Astrocyte of the spinal cord (primary cell): Measurements from ENCODE around the gene VWA8.

Source experiments
- DNase-seq: peaks from one replicate; pipeline ENCODE4 v3.0.0; 2011; ENCODE audit warnings: low read depth, low spot score
- H3K4me3 ChIP-seq: 2 replicates; pipeline ENCODE4 v1.5.1; 2011; ENCODE audit warnings: low read depth, mild to moderate bottlenecking, low read length, moderate library complexity
- CTCF ChIP-seq: IDR thresholded peaks from 2 replicates; pipeline ENCODE4 v1.5.1; 2012; ENCODE audit warnings: low read depth, mild to moderate bottlenecking, low read length, inconsistent platforms
- in situ Hi-C: cut with HindIII; loops from 2 replicates; pipeline ENCODE4 v1.10.0; 2017; ENCODE audit warnings: low sequenced_read_pairs

The VWA8 gene

GRCh38 chr13:41919741-41920487, 41.0 kb downstream of the VWA8 start:
- no peak for DNase-seq
- no peak for TF ChIP-seq CTCF
- in situ Hi-C loops, result no loop called here
- no peak overlapping the region for H3K4me3 ChIP-seq

GRCh38 chr13:41919031-41919740, 41.7 kb downstream of the VWA8 start:
- DNase-seq, result no peak
- in situ Hi-C loops, result no loop called here
- no peak for TF ChIP-seq CTCF
- H3K4me3 ChIP-seq, result no peak overlapping the region

- peak; percentile 84 for DNase-seq
- in situ Hi-C loops, result no loop called here
- H3K4me3 ChIP-seq, result no peak overlapping the region
- TF ChIP-seq CTCF, result no peak
These were observed 43.3 kb downstream of the VWA8 start for GRCh38 chr13:41917641-41918040.

GRCh38 chr13:41916173-41916954, 44.5 kb downstream of the VWA8 start:
- in situ Hi-C loops, result no loop called here
- H3K4me3 ChIP-seq, result no peak overlapping the region
- TF ChIP-seq CTCF, result no peak
- peak; percentile 93 for DNase-seq

GRCh38 chr13:41915081-41915480, 45.8 kb downstream of the VWA8 start:
- no peak for DNase-seq
- H3K4me3 ChIP-seq, result no peak overlapping the region
- TF ChIP-seq CTCF, result no peak
- in situ Hi-C loops, result no loop called here

- in situ Hi-C loops, result no loop called here
- no peak for TF ChIP-seq CTCF
- H3K4me3 ChIP-seq, result no peak overlapping the region
- no peak for DNase-seq
These were observed 46.4 kb downstream of the VWA8 start for GRCh38 chr13:41914552-41914951.
